ENCODE measurements around the gene DNAH14.

DNA sequence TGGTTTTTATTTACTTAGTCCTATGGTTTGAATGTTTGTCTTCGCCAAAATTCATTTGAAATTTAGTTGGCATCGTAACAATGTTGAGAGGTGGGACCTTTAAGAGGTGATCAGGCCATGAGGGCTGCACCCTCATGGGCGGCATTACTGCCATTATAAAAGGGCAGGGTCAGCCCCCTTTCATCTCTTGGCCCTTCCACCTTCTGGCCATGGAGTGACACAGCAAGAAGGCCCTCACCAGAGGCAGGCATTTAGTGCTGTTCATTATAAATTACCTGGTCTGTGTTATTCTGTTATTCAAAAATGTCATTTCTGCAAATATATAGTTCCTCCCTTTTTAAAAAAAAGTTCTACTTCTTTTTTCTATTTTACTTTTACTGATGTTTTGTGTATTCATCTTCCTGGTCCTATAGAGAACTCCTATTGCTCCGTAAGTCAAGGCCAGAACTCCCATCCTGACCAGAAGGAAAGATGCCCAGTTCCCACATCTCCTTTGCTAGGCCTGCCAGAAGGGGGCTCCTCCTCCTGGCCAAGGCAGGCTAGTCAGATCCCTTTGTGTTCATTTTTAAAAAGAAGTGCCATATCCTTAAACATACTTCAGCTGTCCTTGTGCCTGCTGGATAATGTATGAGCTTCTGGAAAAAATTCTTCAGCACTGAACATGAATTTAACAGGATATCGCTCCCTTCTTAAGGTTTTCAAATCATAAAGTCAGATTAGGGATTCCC is 508.4 kb downstream of the DNAH14 start:
- no peak for TF ChIP-seq POLR2A (IDR thresholded peaks at IDR 0.05; ENCODE audit: low read depth, low read length)
- no peak for TF ChIP-seq TAF1 (IDR thresholded peaks at IDR 0.05; ENCODE audit: low read depth, low read length)
- TF ChIP-seq POLR2AphosphoS5 (IDR thresholded peaks at IDR 0.05; ENCODE audit: low read depth, low read length), result no peak
- no peak for TF ChIP-seq POU2F2 (IDR thresholded peaks at IDR 0.05; ENCODE audit: low read depth, low read length)
- no peak for TF ChIP-seq PAX5 (IDR thresholded peaks at IDR 0.05; ENCODE audit: insufficient read depth, low read length, severe bottlenecking)
- TF ChIP-seq SPI1 (IDR thresholded peaks at IDR 0.05; ENCODE audit: low read depth, low read length), result no peak
